HCT116 (cell line): ENCODE results near the gene LHB. TPM values are rescaled to one million over a fixed set of nuclear protein-coding genes. Genes with fewer than 3 reads are reported as not detected.

Experiments
- ATAC-seq: fragments of 200-7000 bp; cut with Tn5 transposase; 2 replicates; pipeline ENCODE4 v1.9.1; 2020; ENCODE audit warnings: mild to moderate bottlenecking, moderate library complexity
- BruUV-seq: library from RNA; stranded (reverse); fragments of 400-500 nt; replicated peaks from 2 replicates; lab custom pipeline; 2021; lab: Mats Ljungman, UMichigan
- CTCF ChIA-PET: fragments of 300-600 bp; sonication (Branson Sonifier 250); formaldehyde crosslinking; loops from one replicate; lab custom pipeline; 2021; ENCODE audit warnings: antibody characterized with exemption; lab: Charles Lee
- POLR2A ChIA-PET: fragments of 300-600, 350-600 bp; sonication (Branson Sonifier 250); formaldehyde crosslinking; loops from one replicate; lab custom pipeline; 2021; ENCODE audit warnings: antibody characterized with exemption; lab: Charles Lee
- RAD21 ChIA-PET, 2 experiments: fragments of 300-600 bp; sonication (Branson Sonifier 250); formaldehyde crosslinking; loops; one replicate each; lab custom pipeline; 2023; ENCODE audit warnings: low total read pairs in 2 of 2; ENCODE audit not compliant: uncharacterized antibody in 2 of 2, unreplicated experiment in 2 of 2, low non-redundant PET in 1 of 2; lab: Charles Lee
- DNase-seq: peaks from one replicate; pipeline ENCODE4 v3.0.0-alpha.2; 2010; ENCODE audit warnings: low read depth, low spot score
- H2AFZ ChIP-seq: fragments of 200-600 bp; shearing (Covaris generic), sonication (generic); 2 replicates; pipeline ENCODE4 v1.6.1; 2017; ENCODE audit warnings: low read depth, mixed run types, mixed read lengths, antibody characterized with exemption, low read length; ENCODE audit not compliant: poor library complexity, severe bottlenecking
- H3K27ac ChIP-seq: 2 replicates; pipeline ENCODE4 v1.5.1; 2012; ENCODE audit warnings: low read depth, low read length
- H3K27me3 ChIP-seq: fragments of 200-600 bp; sonication (generic); 2 replicates; pipeline ENCODE4 v1.6.1; 2016; ENCODE audit warnings: mixed run types, low read length, mixed read lengths; ENCODE audit not compliant: insufficient read depth
- H3K36me3 ChIP-seq, 2 experiments: fragments of 200-500 bp in 1 of 2; fragments of 200-600 bp in 1 of 2; sonication (Bioruptor generic) in 1 of 2; sonication (generic) in 1 of 2; 2 replicates each; pipeline versions ENCODE4 v1.5.1 to v1.6.1; 2014 to 2016; ENCODE audit warnings: low read length in 2 of 2, inconsistent platforms in 1 of 2, mixed read lengths in 1 of 2, mixed run types in 1 of 2; ENCODE audit not compliant: insufficient read depth in 2 of 2, control insufficient read depth in 1 of 2
- H3K4me1 ChIP-seq, 2 experiments: fragments of 200-600 bp in 1 of 2; sonication (generic) in 1 of 2; 2 replicates each; pipeline versions ENCODE4 v1.5.1 to v1.6.1; 2012 to 2017; ENCODE audit warnings: low read length in 2 of 2, inconsistent platforms in 1 of 2, mild to moderate bottlenecking in 1 of 2, mixed read lengths in 1 of 2, mixed run types in 1 of 2, moderate library complexity in 1 of 2; ENCODE audit not compliant: insufficient read depth in 2 of 2, control insufficient read depth in 1 of 2
- H3K4me2 ChIP-seq: fragments of 200-600 bp; sonication (generic); 2 replicates; pipeline ENCODE4 v1.6.1; 2017; ENCODE audit warnings: mixed run types, low read length, mixed read lengths
- H3K4me3 ChIP-seq, 2 experiments: fragments of 200-600 bp in 1 of 2; sonication (generic) in 1 of 2; replicated peaks in 1 of 2; 2 replicates each; pipeline ENCODE4 v1.5.1; 2011 to 2016; ENCODE audit warnings: low read length in 2 of 2, control low read depth in 1 of 2, low read depth in 1 of 2, mild to moderate bottlenecking in 1 of 2, mixed read lengths in 1 of 2, mixed run types in 1 of 2
- H3K79me2 ChIP-seq: fragments of 200-600 bp; sonication (generic); 2 replicates; pipeline ENCODE4 v1.6.1; 2017; ENCODE audit warnings: mild to moderate bottlenecking, mixed run types, low read length, moderate library complexity, mixed read lengths; ENCODE audit not compliant: insufficient read depth
- H3K9ac ChIP-seq: fragments of 200-600 bp; sonication (generic); 2 replicates; pipeline ENCODE4 v1.6.1; 2016; ENCODE audit warnings: low read length, mixed read lengths
- H3K9me2 ChIP-seq: fragments of 200-600 bp; sonication (generic), shearing (Covaris generic); 2 replicates; pipeline ENCODE4 v1.6.1; 2017; ENCODE audit warnings: mixed run types, mild to moderate bottlenecking, moderate library complexity; ENCODE audit not compliant: insufficient read depth
- H3K9me3 ChIP-seq, 2 experiments: fragments of 200-500 bp in 1 of 2; fragments of 200-600 bp in 1 of 2; sonication (Bioruptor generic) in 1 of 2; sonication (generic) in 1 of 2; 2 replicates each; pipeline ENCODE4 v1.6.1; 2014 to 2017; ENCODE audit warnings: low read length in 2 of 2, mixed read lengths in 2 of 2, inconsistent platforms in 1 of 2, low read depth in 1 of 2, mild to moderate bottlenecking in 1 of 2, mixed run types in 1 of 2, moderate library complexity in 1 of 2; ENCODE audit not compliant: control insufficient read depth in 1 of 2, insufficient read depth in 1 of 2
- H4K20me1 ChIP-seq: fragments of 200-600 bp; sonication (generic), shearing (Covaris generic); 2 replicates; pipeline ENCODE4 v1.6.1; 2017; ENCODE audit warnings: mixed run types, mild to moderate bottlenecking, moderate library complexity; ENCODE audit not compliant: insufficient read depth
- CBX3 ChIP-seq: IDR thresholded peaks from 2 replicates; pipeline ENCODE4 v1.6.1; 2012; ENCODE audit warnings: low read depth
- CEBPB ChIP-seq: IDR thresholded peaks from 2 replicates; pipeline ENCODE4 v1.6.1; 2012; ENCODE audit warnings: low read depth
- EGR1 ChIP-seq: IDR thresholded peaks from 2 replicates; pipeline ENCODE4 v1.6.1; 2012; ENCODE audit warnings: low read depth
- EZH2 ChIP-seq: fragments of 200-600 bp; sonication (generic); IDR thresholded peaks from 2 replicates; pipeline ENCODE4 v1.6.1; 2017; ENCODE audit warnings: antibody characterized with exemption, mixed run types
- EZH2phosphoT487 ChIP-seq: fragments of 200-600 bp; IDR thresholded peaks from 2 replicates; pipeline ENCODE4 v1.6.1; 2018; ENCODE audit warnings: antibody characterized with exemption, borderline replicate concordance
- FOSL1 ChIP-seq: IDR thresholded peaks from 2 replicates; pipeline ENCODE4 v1.6.1; 2012; ENCODE audit warnings: low read depth
- JUND ChIP-seq: IDR thresholded peaks from 2 replicates; pipeline ENCODE4 v1.6.1; 2012
- POLR2AphosphoS5 ChIP-seq: IDR thresholded peaks from 2 replicates; pipeline ENCODE4 v1.6.1; 2011; ENCODE audit warnings: mild to moderate bottlenecking, low read depth, low read length, moderate library complexity
- RAD21 ChIP-seq: IDR thresholded peaks from 2 replicates; pipeline ENCODE4 v1.6.1; 2012; ENCODE audit warnings: low read depth, mild to moderate bottlenecking
- SIN3A ChIP-seq: IDR thresholded peaks from 2 replicates; pipeline ENCODE4 v1.6.1; 2012; ENCODE audit warnings: low read depth
- SP1 ChIP-seq: IDR thresholded peaks from 2 replicates; pipeline ENCODE4 v1.6.1; 2012; ENCODE audit warnings: low read depth
- SRF ChIP-seq: IDR thresholded peaks from 2 replicates; pipeline ENCODE4 v1.6.1; 2012; ENCODE audit warnings: low read depth
- TCF7L2 ChIP-seq: IDR thresholded peaks from 2 replicates; pipeline ENCODE4 v1.7.0; 2011; ENCODE audit warnings: borderline replicate concordance, inconsistent platforms; ENCODE audit not compliant: insufficient read depth, insufficient read length; ENCODE audit errors: extremely low read depth
- YY1 ChIP-seq: IDR thresholded peaks from 2 replicates; pipeline ENCODE4 v1.6.1; 2011; ENCODE audit warnings: low read length, low read depth, moderate library complexity, mild to moderate bottlenecking; ENCODE audit not compliant: insufficient replicate concordance; ENCODE audit errors: extremely low read depth
- ZNF274 ChIP-seq: fragments of 200-500 bp; sonication (Bioruptor generic); IDR thresholded peaks from 2 replicates; pipeline ENCODE4 v1.6.1; 2014; ENCODE audit warnings: mild to moderate bottlenecking, low read depth, low read length, inconsistent platforms
- intact Hi-C: fragments of 100-400 bp; cut with micrococcal nuclease; formaldehyde crosslinking; loops from 2 replicates; pipeline ENCODE4 v1.10.0; 2022
- total RNA-seq: library from RNA; stranded (reverse); gene quantifications from one replicate; pipeline ENCODE4 v1.2.1, GENCODE V29; 2021; ENCODE audit not compliant: unreplicated experiment
- TF ChIP-seq, protein P1 (sequence below): IDR thresholded peaks from 2 replicates; pipeline ENCODE4 v1.6.1; 2012
- TF ChIP-seq, protein P2 (sequence below): IDR thresholded peaks from 2 replicates; pipeline ENCODE4 v1.6.1; 2012; ENCODE audit warnings: low read depth
- TF ChIP-seq, protein P3 (sequence below): IDR thresholded peaks from 2 replicates; pipeline ENCODE4 v1.6.1; 2012
- TF ChIP-seq, protein P4 (sequence below), 3 experiments: fragments of 200-600 bp in 1 of 3; sonication (generic) in 1 of 3; IDR thresholded peaks in 2 of 3; conservative IDR thresholded peaks in 1 of 3; 2 replicates each; pipeline ENCODE4 v1.5.1; 2012 to 2017; ENCODE audit warnings: low read depth in 2 of 3, low read length in 2 of 3, antibody characterized with exemption in 1 of 3, borderline replicate concordance in 1 of 3, control low read depth in 1 of 3, mild to moderate bottlenecking in 1 of 3, mixed read lengths in 1 of 3, mixed run types in 1 of 3, moderate library complexity in 1 of 3; ENCODE audit not compliant: insufficient read depth in 1 of 3
- TF ChIP-seq, protein P5 (sequence below): IDR thresholded peaks from 2 replicates; pipeline ENCODE4 v1.6.1; 2011; ENCODE audit warnings: mild to moderate bottlenecking, low read length, moderate library complexity; ENCODE audit not compliant: insufficient replicate concordance; ENCODE audit errors: extremely low read depth

The LHB gene
- total RNA-seq, 1 experiment from 2014 or later = 3.7 TPM

DNA sequence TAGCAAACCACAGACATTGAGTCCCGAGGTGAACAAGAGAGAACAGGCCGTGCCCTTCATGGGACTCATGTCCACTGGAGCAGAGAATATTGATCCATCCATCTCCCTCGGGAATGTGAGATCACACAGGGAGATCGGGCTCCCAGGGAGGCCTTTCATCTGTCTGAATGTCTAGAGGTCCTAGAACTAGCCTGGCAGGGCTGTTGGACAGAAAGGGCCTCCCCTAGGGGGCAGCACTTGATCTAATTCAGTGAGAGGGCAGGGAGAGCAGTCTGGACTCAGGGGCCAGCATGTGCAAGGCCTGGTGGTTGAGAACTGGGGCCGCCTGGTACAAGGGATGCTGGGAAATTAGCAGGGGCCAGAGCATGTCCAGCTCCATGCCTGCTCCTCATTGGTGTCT, 18.9 kb downstream of the LHB start:
- RAD21 ChIA-PET = interaction anchor here in 1 of 2 experiments (0.7 kb wide), 1 partner anchor 100 kb away, joined by 3 read pairs; no protein-coding TSS in a partner anchor
- ATAC-seq (peak; percentile 36), DNase-seq (peak; percentile 62)
- Histone ChIP-seq H2AFZ (no peak overlapping the region), H3K4me3 (no peak overlapping the region), H3K79me2 (peaks cover 87% of the 10 kb centered on the region), H3K9me3 (no peaks in the 10 kb centered on the region), H3K36me3 (peaks cover 8 to 24% of the 10 kb centered on the region in 2 experiments; a peak in 3 of 4 replicates), H3K27me3 (no peaks in the 10 kb centered on the region), H3K9ac (no peak overlapping the region), H4K20me1 (peaks cover 14% of the 10 kb centered on the region; the same call in 1 of the 2 replicates), H3K27ac (peak overlapping the region; percentile 41), H3K9me2 (no peaks in the 10 kb centered on the region), H3K4me1 (peaks cover 9 to 23% of the 10 kb centered on the region in 2 experiments), H3K4me2 (peak overlapping the region; percentile 7; the same call in 1 of the 2 replicates)
- CTCF ChIA-PET = interaction anchor here (0.6 to 2.0 kb wide), 10 partner anchors 10 to 211 kb away, joined by 3 to 7 read pairs (median 4); no protein-coding TSS in a partner anchor
- POLR2A ChIA-PET = interaction anchor here (0.6 to 1.0 kb wide), 2 partner anchors 16 to 76 kb away, joined by 3 read pairs; no protein-coding TSS in a partner anchor
- intact Hi-C loops = loop anchor here (2.0 to 5.0 kb wide), 2 partner anchors 211 to 224 kb away; no protein-coding TSS in a partner anchor
- no TSS peak for BruUV-seq
- TF ChIP-seq TCF7L2 (peak; percentile 40), SP1 (no peak), SRF (no peak), FOSL1 (no peak), YY1 (no peak), JUND (no peak), ZNF274 (no peak), EZH2phosphoT487 (no peak), EGR1 (no peak), CEBPB (no peak), RAD21 (peak; percentile 69), CBX3 (no peak), EZH2 (no peak), SIN3A (no peak), POLR2AphosphoS5 (no peak)
- TF ChIP-seq, protein P1, sequence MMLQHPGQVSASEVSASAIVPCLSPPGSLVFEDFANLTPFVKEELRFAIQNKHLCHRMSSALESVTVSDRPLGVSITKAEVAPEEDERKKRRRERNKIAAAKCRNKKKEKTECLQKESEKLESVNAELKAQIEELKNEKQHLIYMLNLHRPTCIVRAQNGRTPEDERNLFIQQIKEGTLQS = no peak
- TF ChIP-seq, protein P2, sequence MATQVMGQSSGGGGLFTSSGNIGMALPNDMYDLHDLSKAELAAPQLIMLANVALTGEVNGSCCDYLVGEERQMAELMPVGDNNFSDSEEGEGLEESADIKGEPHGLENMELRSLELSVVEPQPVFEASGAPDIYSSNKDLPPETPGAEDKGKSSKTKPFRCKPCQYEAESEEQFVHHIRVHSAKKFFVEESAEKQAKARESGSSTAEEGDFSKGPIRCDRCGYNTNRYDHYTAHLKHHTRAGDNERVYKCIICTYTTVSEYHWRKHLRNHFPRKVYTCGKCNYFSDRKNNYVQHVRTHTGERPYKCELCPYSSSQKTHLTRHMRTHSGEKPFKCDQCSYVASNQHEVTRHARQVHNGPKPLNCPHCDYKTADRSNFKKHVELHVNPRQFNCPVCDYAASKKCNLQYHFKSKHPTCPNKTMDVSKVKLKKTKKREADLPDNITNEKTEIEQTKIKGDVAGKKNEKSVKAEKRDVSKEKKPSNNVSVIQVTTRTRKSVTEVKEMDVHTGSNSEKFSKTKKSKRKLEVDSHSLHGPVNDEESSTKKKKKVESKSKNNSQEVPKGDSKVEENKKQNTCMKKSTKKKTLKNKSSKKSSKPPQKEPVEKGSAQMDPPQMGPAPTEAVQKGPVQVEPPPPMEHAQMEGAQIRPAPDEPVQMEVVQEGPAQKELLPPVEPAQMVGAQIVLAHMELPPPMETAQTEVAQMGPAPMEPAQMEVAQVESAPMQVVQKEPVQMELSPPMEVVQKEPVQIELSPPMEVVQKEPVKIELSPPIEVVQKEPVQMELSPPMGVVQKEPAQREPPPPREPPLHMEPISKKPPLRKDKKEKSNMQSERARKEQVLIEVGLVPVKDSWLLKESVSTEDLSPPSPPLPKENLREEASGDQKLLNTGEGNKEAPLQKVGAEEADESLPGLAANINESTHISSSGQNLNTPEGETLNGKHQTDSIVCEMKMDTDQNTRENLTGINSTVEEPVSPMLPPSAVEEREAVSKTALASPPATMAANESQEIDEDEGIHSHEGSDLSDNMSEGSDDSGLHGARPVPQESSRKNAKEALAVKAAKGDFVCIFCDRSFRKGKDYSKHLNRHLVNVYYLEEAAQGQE = no peak
- TF ChIP-seq, protein P3, sequence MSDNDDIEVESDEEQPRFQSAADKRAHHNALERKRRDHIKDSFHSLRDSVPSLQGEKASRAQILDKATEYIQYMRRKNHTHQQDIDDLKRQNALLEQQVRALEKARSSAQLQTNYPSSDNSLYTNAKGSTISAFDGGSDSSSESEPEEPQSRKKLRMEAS = 0 out of 2 replicates have a peak, but pooled peaks have one; percentile 27
- TF ChIP-seq, protein P4, sequence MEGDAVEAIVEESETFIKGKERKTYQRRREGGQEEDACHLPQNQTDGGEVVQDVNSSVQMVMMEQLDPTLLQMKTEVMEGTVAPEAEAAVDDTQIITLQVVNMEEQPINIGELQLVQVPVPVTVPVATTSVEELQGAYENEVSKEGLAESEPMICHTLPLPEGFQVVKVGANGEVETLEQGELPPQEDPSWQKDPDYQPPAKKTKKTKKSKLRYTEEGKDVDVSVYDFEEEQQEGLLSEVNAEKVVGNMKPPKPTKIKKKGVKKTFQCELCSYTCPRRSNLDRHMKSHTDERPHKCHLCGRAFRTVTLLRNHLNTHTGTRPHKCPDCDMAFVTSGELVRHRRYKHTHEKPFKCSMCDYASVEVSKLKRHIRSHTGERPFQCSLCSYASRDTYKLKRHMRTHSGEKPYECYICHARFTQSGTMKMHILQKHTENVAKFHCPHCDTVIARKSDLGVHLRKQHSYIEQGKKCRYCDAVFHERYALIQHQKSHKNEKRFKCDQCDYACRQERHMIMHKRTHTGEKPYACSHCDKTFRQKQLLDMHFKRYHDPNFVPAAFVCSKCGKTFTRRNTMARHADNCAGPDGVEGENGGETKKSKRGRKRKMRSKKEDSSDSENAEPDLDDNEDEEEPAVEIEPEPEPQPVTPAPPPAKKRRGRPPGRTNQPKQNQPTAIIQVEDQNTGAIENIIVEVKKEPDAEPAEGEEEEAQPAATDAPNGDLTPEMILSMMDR (IDR thresholded peaks at IDR 0.05 in 2 of 3, conservative IDR thresholded peaks at IDR 0.05 in 1 of 3; ENCODE audit: borderline replicate concordance in 1 of 3, insufficient read depth in 1 of 3, low read depth in 2 of 3, low read length in 2 of 3) = peak; percentile 67 to 80 (median 74); a peak in 5 of 6 replicates
- TF ChIP-seq, protein P5, sequence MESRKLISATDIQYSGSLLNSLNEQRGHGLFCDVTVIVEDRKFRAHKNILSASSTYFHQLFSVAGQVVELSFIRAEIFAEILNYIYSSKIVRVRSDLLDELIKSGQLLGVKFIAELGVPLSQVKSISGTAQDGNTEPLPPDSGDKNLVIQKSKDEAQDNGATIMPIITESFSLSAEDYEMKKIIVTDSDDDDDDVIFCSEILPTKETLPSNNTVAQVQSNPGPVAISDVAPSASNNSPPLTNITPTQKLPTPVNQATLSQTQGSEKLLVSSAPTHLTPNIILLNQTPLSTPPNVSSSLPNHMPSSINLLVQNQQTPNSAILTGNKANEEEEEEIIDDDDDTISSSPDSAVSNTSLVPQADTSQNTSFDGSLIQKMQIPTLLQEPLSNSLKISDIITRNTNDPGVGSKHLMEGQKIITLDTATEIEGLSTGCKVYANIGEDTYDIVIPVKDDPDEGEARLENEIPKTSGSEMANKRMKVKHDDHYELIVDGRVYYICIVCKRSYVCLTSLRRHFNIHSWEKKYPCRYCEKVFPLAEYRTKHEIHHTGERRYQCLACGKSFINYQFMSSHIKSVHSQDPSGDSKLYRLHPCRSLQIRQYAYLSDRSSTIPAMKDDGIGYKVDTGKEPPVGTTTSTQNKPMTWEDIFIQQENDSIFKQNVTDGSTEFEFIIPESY = no peak
